ENCODE measurements around the gene INHBE.

INHBE gene

GRCh38 chr12:57446292-57446960, 8.7 kb upstream of the INHBE start:
- no peak for ATAC-seq
- TF ChIP-seq ZFP3 (CRISPR knock-in tag; IDR thresholded peaks at IDR 0.05) (no peak), ZNF565 (CRISPR knock-in tag; conservative IDR thresholded peaks at IDR 0.05; ENCODE audit: low read depth) (no peak), RARB (CRISPR knock-in tag; IDR thresholded peaks at IDR 0.05) (no peak), CREB5 (CRISPR knock-in tag; IDR thresholded peaks at IDR 0.05; ENCODE audit: low read depth) (no peak), PPARA (CRISPR knock-in tag; IDR thresholded peaks at IDR 0.05; ENCODE audit: borderline replicate concordance) (no peak), POU6F1 (CRISPR knock-in tag; IDR thresholded peaks at IDR 0.05; ENCODE audit: borderline replicate concordance, low read depth) (no peak), ARNTL (CRISPR knock-in tag; IDR thresholded peaks at IDR 0.05; ENCODE audit: borderline replicate concordance, low read depth) (no peak), GLIS3 (CRISPR knock-in tag; IDR thresholded peaks at IDR 0.05) (no peak), BACH2 (CRISPR knock-in tag; IDR thresholded peaks at IDR 0.05; ENCODE audit: borderline replicate concordance) (no peak), OSR1 (CRISPR knock-in tag; IDR thresholded peaks at IDR 0.05) (no peak), ESRRG (CRISPR knock-in tag; IDR thresholded peaks at IDR 0.05) (no peak), PATZ1 (CRISPR knock-in tag; IDR thresholded peaks at IDR 0.05; ENCODE audit: borderline replicate concordance) (no peak), ZC3H10 (CRISPR knock-in tag; IDR thresholded peaks at IDR 0.05) (no peak), CSRNP3 (CRISPR knock-in tag; IDR thresholded peaks at IDR 0.05) (no peak), ISL1 (CRISPR knock-in tag; IDR thresholded peaks at IDR 0.05) (no peak), ZFP30 (CRISPR knock-in tag; IDR thresholded peaks at IDR 0.05) (no peak), CSDC2 (CRISPR knock-in tag; IDR thresholded peaks at IDR 0.05) (no peak), ZNF70 (CRISPR knock-in tag; IDR thresholded peaks at IDR 0.05) (no peak), SNAI2 (CRISPR knock-in tag; IDR thresholded peaks at IDR 0.05) (no peak), TOX (CRISPR knock-in tag; IDR thresholded peaks at IDR 0.05; ENCODE audit: borderline replicate concordance) (no peak)

- TF ChIP-seq ISL1 (CRISPR knock-in tag; IDR thresholded peaks at IDR 0.05): no peak
- no peak for TF ChIP-seq OSR1 (CRISPR knock-in tag; IDR thresholded peaks at IDR 0.05)
- no peak for ATAC-seq
Measured at GRCh38 chr12:57448669-57449068, 6.4 kb upstream of the INHBE start.

- ATAC-seq: no peak
Measured at GRCh38 chr12:57449375-57449774, 5.7 kb upstream of the INHBE start.

More at GRCh38 chr12:57449375-57449774, 5.7 kb upstream of the INHBE start:
- TF ChIP-seq ZC3H10 (CRISPR knock-in tag; IDR thresholded peaks at IDR 0.05) (no peak), PPARA (CRISPR knock-in tag; IDR thresholded peaks at IDR 0.05; ENCODE audit: borderline replicate concordance) (no peak), TSHZ2 (CRISPR knock-in tag; IDR thresholded peaks at IDR 0.05) (no peak), ESRRG (CRISPR knock-in tag; IDR thresholded peaks at IDR 0.05) (no peak), CSDC2 (CRISPR knock-in tag; IDR thresholded peaks at IDR 0.05) (no peak), OSR1 (CRISPR knock-in tag; IDR thresholded peaks at IDR 0.05) (no peak), ZFP30 (CRISPR knock-in tag; IDR thresholded peaks at IDR 0.05) (no peak), POU6F1 (CRISPR knock-in tag; IDR thresholded peaks at IDR 0.05; ENCODE audit: borderline replicate concordance, low read depth) (no peak), CSRNP3 (CRISPR knock-in tag; IDR thresholded peaks at IDR 0.05) (no peak), TOX (CRISPR knock-in tag; IDR thresholded peaks at IDR 0.05; ENCODE audit: borderline replicate concordance) (no peak), GLIS3 (CRISPR knock-in tag; IDR thresholded peaks at IDR 0.05) (no peak), RARB (CRISPR knock-in tag; IDR thresholded peaks at IDR 0.05) (no peak), ARNTL (CRISPR knock-in tag; IDR thresholded peaks at IDR 0.05; ENCODE audit: borderline replicate concordance, low read depth) (no peak), ZNF70 (CRISPR knock-in tag; IDR thresholded peaks at IDR 0.05) (no peak), TCF4 (CRISPR knock-in tag; IDR thresholded peaks at IDR 0.05; ENCODE audit: borderline replicate concordance) (no peak)

Measured in SK-N-SH treated with all-trans-retinoic acid at 6 μM for 48 hours (cell line).